Ascending aorta (tissue), 2 donors: ENCODE measurements around the gene MXRA7. TPM values are rescaled to one million over a fixed set of nuclear protein-coding genes. Genes with fewer than 3 reads are reported as not detected.

Experiments used
- DNase-seq, 2 donors: peaks; one replicate each; pipeline ENCODE4 v3.0.0-alpha.2; 2019; ENCODE audit warnings: low spot score in 2 of 2
- H3K27ac ChIP-seq, 2 donors: fragments of 200-600 bp; sonication (generic); one replicate each; pipeline ENCODE4 v1.5.1; 2016 to 2017; ENCODE audit warnings: mild to moderate bottlenecking in 1 of 2
- H3K27me3 ChIP-seq: fragments of 200-600 bp; sonication (generic); one replicate; pipeline ENCODE4 v1.5.1; 2017
- H3K36me3 ChIP-seq, 2 donors: fragments of 200-600 bp; sonication (generic); one replicate each; pipeline ENCODE4 v1.5.1; 2016
- H3K4me1 ChIP-seq, 2 donors: fragments of 200-600 bp; sonication (generic); one replicate each; pipeline ENCODE4 v1.5.1; 2016 to 2017; ENCODE audit warnings: mild to moderate bottlenecking in 1 of 2
- H3K4me3 ChIP-seq, 2 donors: fragments of 200-600 bp; sonication (generic); one replicate each; pipeline ENCODE4 v1.5.1; 2016 to 2017; ENCODE audit warnings: mild to moderate bottlenecking in 1 of 2
- H3K9me3 ChIP-seq, 2 donors: fragments of 200-600 bp; sonication (generic); one replicate each; pipeline ENCODE4 v1.5.1; 2016
- CTCF ChIP-seq, 3 experiments: fragments of 200-600 bp in 2 of 3; fragments of 450-650 bp in 1 of 3; sonication (generic) in 2 of 3; IDR thresholded peaks; one replicate each; pipeline ENCODE4 v1.5.1; 2016 to 2019; ENCODE audit warnings: antibody characterized with exemption in 3 of 3, mild to moderate bottlenecking in 1 of 3, moderate library complexity in 1 of 3
- intact Hi-C: fragments of 100-400 bp; cut with DNase I; formaldehyde crosslinking; loops from one replicate; pipeline ENCODE4 v1.15.1; 2023
- total RNA-seq: library from RNA; depleted of rRNA; stranded (reverse); fragments of >200 nt; gene quantifications from one replicate; pipeline ENCODE4 v1.1.0, GENCODE V29; 2016

Gene MXRA7
- total RNA-seq, 1 donor from 2014 or later = 122 TPM

GRCh38 chr17:76697702-76698465, 12.9 kb downstream of the MXRA7 start:
- H3K4me3 ChIP-seq = peak overlapping the region; percentile 13 to 43
- no peaks in the 10 kb centered on the region for H3K36me3 ChIP-seq
- TF ChIP-seq CTCF (IDR thresholded peaks at IDR 0.05) = no peak
- no peaks in the 10 kb centered on the region for H3K27me3 ChIP-seq
- peaks cover 25 to 74% of the 10 kb centered on the region in 2 donors for H3K4me1 ChIP-seq
- intact Hi-C loops = no loop called here
- no peaks in the 10 kb centered on the region for H3K9me3 ChIP-seq
- H3K27ac ChIP-seq = peak overlapping the region; percentile 90 to 93
- DNase-seq = no peak

GRCh38 chr17:76696763-76697701, 13.7 kb downstream of the MXRA7 start:
- H3K27ac ChIP-seq = peak overlapping the region; percentile 90 to 93
- no peaks in the 10 kb centered on the region for H3K36me3 ChIP-seq
- H3K27me3 ChIP-seq = no peaks in the 10 kb centered on the region
- DNase-seq = no peak
- peak overlapping the region; percentile 13 to 43 for H3K4me3 ChIP-seq
- H3K4me1 ChIP-seq = peaks cover 25 to 76% of the 10 kb centered on the region in 2 donors
- H3K9me3 ChIP-seq = no peaks in the 10 kb centered on the region
- no peak for TF ChIP-seq CTCF (IDR thresholded peaks at IDR 0.05)
- intact Hi-C loops = no loop called here

GRCh38 chr17:76695059-76695831, 15.5 kb downstream of the MXRA7 start:
- intact Hi-C loops = no loop called here
- Histone ChIP-seq H3K36me3 (peaks cover 0 to 5% of the 10 kb centered on the region in 2 donors), H3K9me3 (no peaks in the 10 kb centered on the region), H3K27ac (peak overlapping the region; percentile 90 to 93), H3K27me3 (no peaks in the 10 kb centered on the region), H3K4me3 (no peak overlapping the region), H3K4me1 (peaks cover 20 to 72% of the 10 kb centered on the region in 2 donors)
- TF ChIP-seq CTCF (IDR thresholded peaks at IDR 0.05) = no peak
- no peak for DNase-seq

- Histone ChIP-seq H3K27ac (peak overlapping the region; percentile 1 to 33), H3K4me1 (peaks cover 14 to 67% of the 10 kb centered on the region in 2 donors), H3K36me3 (peaks cover 0 to 5% of the 10 kb centered on the region in 2 donors), H3K9me3 (no peaks in the 10 kb centered on the region), H3K4me3 (no peak overlapping the region), H3K27me3 (no peaks in the 10 kb centered on the region)
- intact Hi-C loops = no loop called here
- no peak for DNase-seq
- no peak for TF ChIP-seq CTCF (IDR thresholded peaks at IDR 0.05)
Observed at GRCh38 chr17:76691379-76692191, 19.2 kb downstream of the MXRA7 start.
